Right renal cortex interstitium (tissue), 3 donors: ENCODE results near the gene ZFP36L1. TPM values are rescaled to one million over a fixed set of nuclear protein-coding genes. Genes with fewer than 3 reads are reported as not detected.
A peak's percentile ranks its signal among the peaks of the same experiment; 100 is the strongest.

Experiments
- DNase-seq, 3 donors: peaks; one replicate each; pipeline ENCODE4 v3.0.0-alpha.2; 2013; ENCODE audit warnings: low read depth in 3 of 3, low spot score in 2 of 3
- polyA plus RNA-seq, 3 donors: library from polyadenylated mRNA; unstranded; fragments of 120-200 nt; gene quantifications; one replicate each; pipeline ENCODE4 v1.2.1, GENCODE V29; 2013; ENCODE audit not compliant: insufficient read length in 3 of 3

The ZFP36L1 gene
- polyA plus RNA-seq, 3 donors, result 218 to 271 (median 234) TPM

GRCh38 chr14:68816943-68817430 lies 24.1 kb upstream of the ZFP36L1 start:
- no peak for DNase-seq

GRCh38 chr14:68816183-68816942 lies 23.5 kb upstream of the ZFP36L1 start:
- peak; percentile 74 to 82 (median 81) for DNase-seq

- DNase-seq, result no peak
Observed at GRCh38 chr14:68815298-68816182, 22.7 kb upstream of the ZFP36L1 start.

- DNase-seq, result peak in 2 of 3 donors; percentile 83 to 91
Observed at GRCh38 chr14:68814539-68815297, 21.9 kb upstream of the ZFP36L1 start.

- DNase-seq, result no peak
Observed at GRCh38 chr14:68814238-68814538, 21.3 kb upstream of the ZFP36L1 start.

GRCh38 chr14:68813318-68813838 lies 20.5 kb upstream of the ZFP36L1 start:
- DNase-seq, result no peak

GRCh38 chr14:68811171-68811570 lies 18.3 kb upstream of the ZFP36L1 start:
- DNase-seq, result no peak

- no peak for DNase-seq
Observed at GRCh38 chr14:68810173-68811153, 17.6 kb upstream of the ZFP36L1 start.

GRCh38 chr14:68809524-68809923 lies 16.7 kb upstream of the ZFP36L1 start:
- DNase-seq, result no peak

- DNase-seq, result no peak
Observed at GRCh38 chr14:68808696-68809480, 16.0 kb upstream of the ZFP36L1 start.

- no peak for DNase-seq
Observed at GRCh38 chr14:68807987-68808386, 15.1 kb upstream of the ZFP36L1 start.

GRCh38 chr14:68807148-68807600 lies 14.3 kb upstream of the ZFP36L1 start:
- DNase-seq, result peak in 1 of 3 donors; percentile 58

GRCh38 chr14:68806526-68807147 lies 13.8 kb upstream of the ZFP36L1 start:
- no peak for DNase-seq

- DNase-seq, result no peak
Observed at GRCh38 chr14:68805414-68805813, 12.5 kb upstream of the ZFP36L1 start.

GRCh38 chr14:68801631-68802030 lies 8.8 kb upstream of the ZFP36L1 start:
- DNase-seq, result no peak

- DNase-seq, result no peak
Observed at GRCh38 chr14:68800953-68801352, 8.1 kb upstream of the ZFP36L1 start.

- no peak for DNase-seq
Observed at GRCh38 chr14:68800390-68800789, 7.5 kb upstream of the ZFP36L1 start.

- no peak for DNase-seq
Observed at GRCh38 chr14:68798621-68799020, 5.8 kb upstream of the ZFP36L1 start.
